ENCODE measurements around the gene PAPSS1.
"Not testable (repeated sequence)": the region's sequence is repeated elsewhere in the genome, so short reads cannot be mapped to it uniquely, and the experiment has no call there.

The PAPSS1 gene

GRCh38 chr4:107666134-107666533 is 53.9 kb downstream of the PAPSS1 start:
- Histone ChIP-seq H3K27ac (no peak overlapping the region), H3K27me3 (replicated peaks) (no peaks in the 10 kb centered on the region), H3K4me3 (ENCODE audit: low read depth, low read length) (no peak overlapping the region), H3K36me3 (replicated peaks) (no peaks in the 10 kb centered on the region)
- TF ChIP-seq, protein P1, sequence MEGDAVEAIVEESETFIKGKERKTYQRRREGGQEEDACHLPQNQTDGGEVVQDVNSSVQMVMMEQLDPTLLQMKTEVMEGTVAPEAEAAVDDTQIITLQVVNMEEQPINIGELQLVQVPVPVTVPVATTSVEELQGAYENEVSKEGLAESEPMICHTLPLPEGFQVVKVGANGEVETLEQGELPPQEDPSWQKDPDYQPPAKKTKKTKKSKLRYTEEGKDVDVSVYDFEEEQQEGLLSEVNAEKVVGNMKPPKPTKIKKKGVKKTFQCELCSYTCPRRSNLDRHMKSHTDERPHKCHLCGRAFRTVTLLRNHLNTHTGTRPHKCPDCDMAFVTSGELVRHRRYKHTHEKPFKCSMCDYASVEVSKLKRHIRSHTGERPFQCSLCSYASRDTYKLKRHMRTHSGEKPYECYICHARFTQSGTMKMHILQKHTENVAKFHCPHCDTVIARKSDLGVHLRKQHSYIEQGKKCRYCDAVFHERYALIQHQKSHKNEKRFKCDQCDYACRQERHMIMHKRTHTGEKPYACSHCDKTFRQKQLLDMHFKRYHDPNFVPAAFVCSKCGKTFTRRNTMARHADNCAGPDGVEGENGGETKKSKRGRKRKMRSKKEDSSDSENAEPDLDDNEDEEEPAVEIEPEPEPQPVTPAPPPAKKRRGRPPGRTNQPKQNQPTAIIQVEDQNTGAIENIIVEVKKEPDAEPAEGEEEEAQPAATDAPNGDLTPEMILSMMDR (IDR thresholded peaks at IDR 0.05; ENCODE audit: low read depth, low read length, missing control alignments), result peak; percentile 26
- in situ Hi-C loops (cut with HindIII; ENCODE audit: low pct_ligation_motif_present, low sequenced_read_pairs), result no loop called here
- DNase-seq, result no peak

DNA sequence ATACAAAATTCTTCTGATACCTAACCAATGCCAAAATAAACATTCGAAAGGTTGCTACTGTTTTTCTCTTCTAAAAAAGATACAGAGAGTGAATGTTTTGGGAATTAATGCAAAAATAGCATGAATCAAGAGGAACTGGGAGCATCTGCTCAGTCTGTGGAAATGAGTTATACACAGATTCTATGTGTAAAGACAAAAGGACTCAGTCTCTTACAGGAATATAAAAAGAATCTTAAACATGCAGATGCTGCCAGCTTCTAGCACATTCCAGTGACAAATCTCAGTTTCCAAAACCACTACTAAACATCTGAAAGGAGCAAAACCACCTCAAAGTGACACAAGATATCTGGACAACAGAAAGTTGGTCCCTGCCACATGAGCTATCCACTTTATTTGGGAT is 55.0 kb downstream of the PAPSS1 start:
- no peak overlapping the region for H3K27ac ChIP-seq
- H3K27me3 ChIP-seq (replicated peaks), result no peaks in the 10 kb centered on the region
- in situ Hi-C loops (cut with HindIII; ENCODE audit: low pct_ligation_motif_present, low sequenced_read_pairs), result no loop called here
- no peaks in the 10 kb centered on the region for H3K36me3 ChIP-seq (replicated peaks)
- H3K4me3 ChIP-seq (ENCODE audit: low read depth, low read length), result no peak overlapping the region
- TF ChIP-seq, protein P1 (IDR thresholded peaks at IDR 0.05; ENCODE audit: low read depth, low read length, missing control alignments), result no peak
- peak; percentile 3 for DNase-seq

- no peaks in the 10 kb centered on the region for H3K27me3 ChIP-seq (replicated peaks)
- TF ChIP-seq, protein P1 (IDR thresholded peaks at IDR 0.05; ENCODE audit: low read depth, low read length, missing control alignments), result no peak
- H3K4me3 ChIP-seq (ENCODE audit: low read depth, low read length), result no peak overlapping the region
- H3K36me3 ChIP-seq (replicated peaks), result no peaks in the 10 kb centered on the region
- H3K27ac ChIP-seq, result no peak overlapping the region
- in situ Hi-C loops (cut with HindIII; ENCODE audit: low pct_ligation_motif_present, low sequenced_read_pairs), result no loop called here
- DNase-seq, result no peak
Observed at GRCh38 chr4:107658400-107659336, 61.4 kb downstream of the PAPSS1 start.

DNA sequence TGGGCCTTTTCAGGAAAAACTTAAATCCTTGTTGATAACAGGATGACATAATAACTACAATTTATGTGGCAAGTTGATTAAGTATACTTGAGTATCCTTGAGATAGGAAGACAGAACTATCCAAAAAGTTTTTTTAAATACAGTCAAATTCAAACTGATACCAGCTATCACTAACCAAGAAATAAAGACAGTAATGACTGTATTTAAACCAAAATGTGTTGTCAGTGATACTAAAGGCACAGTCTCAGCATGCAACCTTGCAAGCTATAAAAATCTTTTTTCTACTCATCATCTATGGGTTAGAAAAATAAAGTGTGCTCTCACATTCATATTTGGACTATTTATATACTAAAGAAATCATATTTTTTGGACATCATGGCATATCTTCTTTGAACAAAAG is 64.7 kb downstream of the PAPSS1 start:
- H3K27me3 ChIP-seq (replicated peaks), result no peaks in the 10 kb centered on the region
- TF ChIP-seq, protein P1 (IDR thresholded peaks at IDR 0.05; ENCODE audit: low read depth, low read length, missing control alignments), result no peak
- H3K36me3 ChIP-seq (replicated peaks), result no peaks in the 10 kb centered on the region
- no peak overlapping the region for H3K4me3 ChIP-seq (ENCODE audit: low read depth, low read length)
- DNase-seq, result no peak
- in situ Hi-C loops (cut with HindIII; ENCODE audit: low pct_ligation_motif_present, low sequenced_read_pairs), result no loop called here
- no peak overlapping the region for H3K27ac ChIP-seq

DNA sequence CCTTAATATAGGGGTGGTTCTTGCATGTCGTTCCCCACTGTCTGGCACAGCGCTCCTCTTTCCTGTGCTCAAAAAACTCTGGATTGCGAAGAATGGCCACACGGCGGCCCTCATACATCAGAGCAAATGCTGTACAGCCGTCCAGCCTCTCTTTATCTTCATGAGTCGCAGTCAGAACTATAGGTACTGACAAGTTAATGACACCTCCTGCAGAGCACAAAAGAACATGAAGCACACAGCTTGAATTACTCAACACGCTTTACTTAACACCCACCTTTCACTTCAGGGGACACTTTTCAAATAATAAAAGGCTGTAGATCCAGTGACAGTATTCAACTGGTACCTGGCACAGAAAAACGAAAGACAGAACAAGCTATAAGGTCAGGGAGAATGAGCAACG is 65.3 kb downstream of the PAPSS1 start:
- TF ChIP-seq, protein P1 (IDR thresholded peaks at IDR 0.05; ENCODE audit: low read depth, low read length, missing control alignments), result peak; percentile 34
- Histone ChIP-seq H3K27me3 (replicated peaks) (no peaks in the 10 kb centered on the region), H3K4me3 (ENCODE audit: low read depth, low read length) (no peak overlapping the region), H3K27ac (no peak overlapping the region), H3K36me3 (replicated peaks) (no peaks in the 10 kb centered on the region)
- in situ Hi-C loops (cut with HindIII; ENCODE audit: low pct_ligation_motif_present, low sequenced_read_pairs), result no loop called here
- no peak for DNase-seq

- H3K36me3 ChIP-seq (replicated peaks); H3K4me3 ChIP-seq (ENCODE audit: low read depth, low read length); DNase-seq; H3K27me3 ChIP-seq (replicated peaks); H3K27ac ChIP-seq; in situ Hi-C loops (cut with HindIII; ENCODE audit: low pct_ligation_motif_present, low sequenced_read_pairs): not testable (repeated sequence)
Observed at GRCh38 chr4:107651408-107651807, 68.6 kb downstream of the PAPSS1 start.
